PC-9 (cell line): ENCODE results near the gene CCDC201. TPM values are rescaled to one million over a fixed set of nuclear protein-coding genes. Genes with fewer than 3 reads are reported as not detected.

ENCODE experiments used
- BruUV-seq: library from RNA; stranded (reverse); fragments of 400-500 nt; replicated peaks from 2 replicates; lab custom pipeline; 2021; lab: Mats Ljungman, UMichigan
- CTCF ChIA-PET: fragments of 300-600 bp; sonication (Branson Sonifier 250); formaldehyde crosslinking; loops from one replicate; lab custom pipeline; 2022; ENCODE audit warnings: antibody characterized with exemption; lab: Charles Lee
- POLR2A ChIA-PET: fragments of 300-600 bp; sonication (Branson Sonifier 250); formaldehyde crosslinking; loops from one replicate; lab custom pipeline; 2022; ENCODE audit warnings: antibody characterized with exemption; ENCODE audit not compliant: unreplicated experiment; lab: Charles Lee
- DNase-seq, 2 experiments: peaks; one replicate each; pipeline versions ENCODE4 v3.0.0 to v3.0.0-alpha.2; 2015 to 2022; ENCODE audit warnings: mixed read lengths in 1 of 2
- H2AFZ ChIP-seq: fragments of 200-600 bp; sonication (generic); 2 replicates; pipeline ENCODE4 v1.8.1; 2017; ENCODE audit warnings: antibody characterized with exemption
- H3F3A ChIP-seq: fragments of 200-600 bp; sonication (generic); 2 replicates; pipeline ENCODE4 v1.8.1; 2017; ENCODE audit warnings: antibody characterized with exemption, mild to moderate bottlenecking, low read depth; ENCODE audit not compliant: insufficient read depth
- H3K27ac ChIP-seq: fragments of 200-600 bp; sonication (generic); 2 replicates; pipeline ENCODE4 v1.6.1; 2016; ENCODE audit warnings: mixed run types
- H3K27me3 ChIP-seq: fragments of 200-600 bp; sonication (generic); 2 replicates; pipeline ENCODE4 v1.6.1; 2016; ENCODE audit warnings: low read depth, mixed run types; ENCODE audit not compliant: insufficient read depth
- H3K36me3 ChIP-seq: fragments of 200-600 bp; sonication (generic); 2 replicates; pipeline ENCODE4 v1.6.1; 2016; ENCODE audit warnings: low read depth, mixed run types
- H3K4me1 ChIP-seq: fragments of 200-600 bp; sonication (generic); replicated peaks from 2 replicates; pipeline ENCODE4 v1.6.1; 2016; ENCODE audit warnings: mixed run types; ENCODE audit not compliant: insufficient read depth
- H3K4me2 ChIP-seq: fragments of 200-600 bp; sonication (generic); 2 replicates; pipeline ENCODE4 v1.6.1; 2017; ENCODE audit warnings: mixed run types
- H3K4me3 ChIP-seq: fragments of 200-600 bp; sonication (generic); 2 replicates; pipeline ENCODE4 v1.6.1; 2016; ENCODE audit warnings: mixed run types
- H3K79me2 ChIP-seq: fragments of 200-600 bp; sonication (generic); 2 replicates; pipeline ENCODE4 v1.6.1; 2017; ENCODE audit warnings: low read depth, mixed run types
- H3K9me2 ChIP-seq: fragments of 200-600 bp; sonication (generic); 2 replicates; pipeline ENCODE4 v1.8.1; 2017; ENCODE audit warnings: mild to moderate bottlenecking; ENCODE audit not compliant: insufficient read depth
- H3K9me3 ChIP-seq: fragments of 200-600 bp; sonication (generic); 2 replicates; pipeline ENCODE4 v1.8.1; 2016; ENCODE audit warnings: low read depth; ENCODE audit not compliant: insufficient read depth
- H4K20me1 ChIP-seq: fragments of 200-600 bp; sonication (generic); 2 replicates; pipeline ENCODE4 v1.8.1; 2017; ENCODE audit not compliant: insufficient read depth
- EZH2 ChIP-seq: fragments of 200-600 bp; sonication (generic); IDR thresholded peaks from 2 replicates; pipeline ENCODE4 v1.8.0; 2017; ENCODE audit warnings: antibody characterized with exemption, low read depth
- intact Hi-C: fragments of 100-400 bp; cut with micrococcal nuclease; formaldehyde crosslinking; loops from one replicate; pipeline ENCODE4 v1.10.0; 2022; ENCODE audit not compliant: unreplicated experiment
- total RNA-seq: library from RNA; stranded (reverse); gene quantifications from 2 replicates; pipeline ENCODE4 v1.2.3, GENCODE V29; 2021
- TF ChIP-seq, protein P1 (sequence below): fragments of 200-600 bp; sonication (generic); conservative IDR thresholded peaks from 2 replicates; pipeline ENCODE4 v1.6.1; 2017; ENCODE audit warnings: mixed run types, antibody characterized with exemption, mild to moderate bottlenecking, moderate library complexity

Gene CCDC201
- total RNA-seq, 1 experiment from 2014 or later, result not detected

DNA sequence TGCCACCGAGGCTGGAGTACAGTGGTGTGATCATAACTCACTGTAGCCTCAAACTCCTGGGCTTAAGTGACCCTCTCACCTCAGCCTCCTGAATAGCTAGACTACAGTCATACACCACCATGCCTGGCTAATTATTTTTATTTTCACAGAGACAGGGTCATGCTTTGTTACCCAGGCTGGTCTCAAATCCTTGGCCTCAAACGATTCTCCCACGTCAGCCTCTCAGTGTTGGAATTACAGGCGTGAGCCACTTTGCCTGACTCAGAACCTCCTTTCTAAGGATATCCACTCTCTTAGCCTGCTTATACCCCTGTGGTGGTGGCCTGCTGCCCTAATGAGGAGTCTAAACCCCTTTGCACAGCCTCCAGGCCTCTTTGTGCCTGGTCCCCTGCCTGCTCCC, 11.3 kb upstream of the CCDC201 start:
- Histone ChIP-seq H3K4me3 (no peak overlapping the region), H3K36me3 (no peaks in the 10 kb centered on the region), H4K20me1 (no peaks in the 10 kb centered on the region), H3K27me3 (no peaks in the 10 kb centered on the region), H3K9me3 (peaks cover 8% of the 10 kb centered on the region; the same call in 1 of the 2 replicates), H3K9me2 (no peaks in the 10 kb centered on the region), H2AFZ (no peak overlapping the region), H3K79me2 (peaks cover 17% of the 10 kb centered on the region), H3K4me1 (peaks cover 65% of the 10 kb centered on the region), H3K4me2 (no peak overlapping the region), H3K27ac (peak overlapping the region; percentile 87; the same call in 1 of the 2 replicates), H3F3A (peaks cover 46% of the 10 kb centered on the region)
- intact Hi-C loops, result no loop called here
- ChIA-PET POLR2A (interaction anchor here (0.6 kb wide), 1 partner anchor 345 kb away, joined by 5 read pairs; no protein-coding TSS in a partner anchor), CTCF (no interaction called here)
- TF ChIP-seq EZH2, result no peak
- TF ChIP-seq, protein P1, sequence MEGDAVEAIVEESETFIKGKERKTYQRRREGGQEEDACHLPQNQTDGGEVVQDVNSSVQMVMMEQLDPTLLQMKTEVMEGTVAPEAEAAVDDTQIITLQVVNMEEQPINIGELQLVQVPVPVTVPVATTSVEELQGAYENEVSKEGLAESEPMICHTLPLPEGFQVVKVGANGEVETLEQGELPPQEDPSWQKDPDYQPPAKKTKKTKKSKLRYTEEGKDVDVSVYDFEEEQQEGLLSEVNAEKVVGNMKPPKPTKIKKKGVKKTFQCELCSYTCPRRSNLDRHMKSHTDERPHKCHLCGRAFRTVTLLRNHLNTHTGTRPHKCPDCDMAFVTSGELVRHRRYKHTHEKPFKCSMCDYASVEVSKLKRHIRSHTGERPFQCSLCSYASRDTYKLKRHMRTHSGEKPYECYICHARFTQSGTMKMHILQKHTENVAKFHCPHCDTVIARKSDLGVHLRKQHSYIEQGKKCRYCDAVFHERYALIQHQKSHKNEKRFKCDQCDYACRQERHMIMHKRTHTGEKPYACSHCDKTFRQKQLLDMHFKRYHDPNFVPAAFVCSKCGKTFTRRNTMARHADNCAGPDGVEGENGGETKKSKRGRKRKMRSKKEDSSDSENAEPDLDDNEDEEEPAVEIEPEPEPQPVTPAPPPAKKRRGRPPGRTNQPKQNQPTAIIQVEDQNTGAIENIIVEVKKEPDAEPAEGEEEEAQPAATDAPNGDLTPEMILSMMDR, result no peak
- BruUV-seq, result no TSS peak
- peak in 1 of 2 experiments; percentile 13 for DNase-seq

- Histone ChIP-seq H3K4me2 (peak overlapping the region; percentile 24), H2AFZ (no peak overlapping the region), H3K9me3 (peaks cover 25% of the 10 kb centered on the region; the same call in 1 of the 2 replicates), H3F3A (peaks cover 46% of the 10 kb centered on the region), H3K36me3 (no peaks in the 10 kb centered on the region), H3K27me3 (no peaks in the 10 kb centered on the region), H3K4me1 (peaks cover 54% of the 10 kb centered on the region), H3K27ac (peak overlapping the region; percentile 80), H4K20me1 (no peaks in the 10 kb centered on the region), H3K79me2 (peaks cover 10% of the 10 kb centered on the region), H3K9me2 (no peaks in the 10 kb centered on the region), H3K4me3 (no peak overlapping the region)
- intact Hi-C loops, result no loop called here
- TF ChIP-seq EZH2, result no peak
- TF ChIP-seq, protein P1, result no peak
- ChIA-PET CTCF (no interaction called here), POLR2A (interaction anchor here (0.6 kb wide), 1 partner anchor 708 kb away, joined by 10 read pairs; no protein-coding TSS in a partner anchor)
- no peak for DNase-seq
- no TSS peak for BruUV-seq
These were observed 9.6 kb upstream of the CCDC201 start for GRCh38 chr7:45882465-45882810.

- Histone ChIP-seq H3K36me3 (no peaks in the 10 kb centered on the region), H4K20me1 (no peaks in the 10 kb centered on the region), H3K9me2 (no peaks in the 10 kb centered on the region), H2AFZ (no peak overlapping the region), H3K9me3 (peaks cover 25% of the 10 kb centered on the region), H3K4me2 (peak overlapping the region; percentile 24), H3F3A (peaks cover 42% of the 10 kb centered on the region), H3K27ac (peak overlapping the region; percentile 80), H3K4me3 (no peak overlapping the region), H3K27me3 (no peaks in the 10 kb centered on the region), H3K79me2 (peaks cover 4% of the 10 kb centered on the region), H3K4me1 (peaks cover 49% of the 10 kb centered on the region)
- intact Hi-C loops, result no loop called here
- TF ChIP-seq, protein P1, result no peak
- TF ChIP-seq EZH2, result no peak
- POLR2A ChIA-PET, result interaction anchor here (0.6 kb wide), 1 partner anchor 709 kb away, joined by 10 read pairs; no protein-coding TSS in a partner anchor
- CTCF ChIA-PET, result no interaction called here
- peak in 1 of 2 experiments; percentile 82 for DNase-seq
- no TSS peak for BruUV-seq
These were observed 9.0 kb upstream of the CCDC201 start for GRCh38 chr7:45881759-45882464.
